DOHH2 (cell line): Measurements from ENCODE around the gene CDK18.

Experiments
- EZH2phosphoT487 ChIP-seq: fragments of 200-600 bp; sonication (generic); IDR thresholded peaks from 2 replicates; pipeline ENCODE4 v1.6.1; 2017; ENCODE audit warnings: borderline replicate concordance, mild to moderate bottlenecking, antibody characterized with exemption, low read length, moderate library complexity, mixed read lengths
- TF ChIP-seq, protein P1 (sequence below): fragments of 200-600 bp; sonication (generic); IDR thresholded peaks from one replicate; pipeline ENCODE4 v1.5.1; 2014; ENCODE audit warnings: antibody characterized with exemption, mild to moderate bottlenecking, low read depth, low read length; ENCODE audit not compliant: poor library complexity, severe bottlenecking

DNA sequence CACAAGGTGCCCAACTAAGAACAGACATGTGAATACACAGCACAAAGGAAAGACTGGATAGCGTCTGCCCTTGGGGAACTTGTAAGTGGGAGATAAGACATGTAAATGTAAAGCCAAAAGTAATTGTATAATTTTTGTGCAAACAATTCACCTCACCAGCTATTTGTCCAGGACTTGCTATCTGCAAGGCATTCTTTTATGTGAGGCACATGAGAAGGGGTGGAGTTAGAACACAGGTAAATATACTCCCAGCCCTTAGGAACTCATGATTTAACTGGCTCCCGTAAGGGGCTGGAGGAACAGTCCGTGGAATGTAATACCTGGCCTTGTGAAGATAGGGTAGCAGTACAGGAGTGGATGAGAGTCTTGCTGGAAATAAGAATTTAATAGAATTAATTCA lies 61.3 kb downstream of the CDK18 start:
- TF ChIP-seq, protein P1, sequence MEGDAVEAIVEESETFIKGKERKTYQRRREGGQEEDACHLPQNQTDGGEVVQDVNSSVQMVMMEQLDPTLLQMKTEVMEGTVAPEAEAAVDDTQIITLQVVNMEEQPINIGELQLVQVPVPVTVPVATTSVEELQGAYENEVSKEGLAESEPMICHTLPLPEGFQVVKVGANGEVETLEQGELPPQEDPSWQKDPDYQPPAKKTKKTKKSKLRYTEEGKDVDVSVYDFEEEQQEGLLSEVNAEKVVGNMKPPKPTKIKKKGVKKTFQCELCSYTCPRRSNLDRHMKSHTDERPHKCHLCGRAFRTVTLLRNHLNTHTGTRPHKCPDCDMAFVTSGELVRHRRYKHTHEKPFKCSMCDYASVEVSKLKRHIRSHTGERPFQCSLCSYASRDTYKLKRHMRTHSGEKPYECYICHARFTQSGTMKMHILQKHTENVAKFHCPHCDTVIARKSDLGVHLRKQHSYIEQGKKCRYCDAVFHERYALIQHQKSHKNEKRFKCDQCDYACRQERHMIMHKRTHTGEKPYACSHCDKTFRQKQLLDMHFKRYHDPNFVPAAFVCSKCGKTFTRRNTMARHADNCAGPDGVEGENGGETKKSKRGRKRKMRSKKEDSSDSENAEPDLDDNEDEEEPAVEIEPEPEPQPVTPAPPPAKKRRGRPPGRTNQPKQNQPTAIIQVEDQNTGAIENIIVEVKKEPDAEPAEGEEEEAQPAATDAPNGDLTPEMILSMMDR = no peak
- TF ChIP-seq EZH2phosphoT487 = no peak
